Karpas-422 (cell line): ENCODE measurements around the gene SLC6A8. TPM values are rescaled to one million over a fixed set of nuclear protein-coding genes. Genes with fewer than 3 reads are reported as not detected.

Source experiments
- DNase-seq: peaks from one replicate; pipeline ENCODE4 v3.0.0-alpha.2; 2015
- H2AFZ ChIP-seq: fragments of 200-600 bp; sonication (generic); 2 replicates; pipeline ENCODE4 v1.6.1; 2014; ENCODE audit warnings: antibody characterized with exemption, low read length, mixed read lengths
- H3K27ac ChIP-seq: fragments of 200-600 bp; sonication (generic); 2 replicates; pipeline ENCODE4 v1.5.1; 2014; ENCODE audit warnings: mild to moderate bottlenecking, low read length, moderate library complexity
- H3K27me3 ChIP-seq: fragments of 200-600 bp; sonication (generic); 2 replicates; pipeline ENCODE4 v1.6.1; 2014; ENCODE audit warnings: low read length, mixed read lengths
- H3K36me3 ChIP-seq: fragments of 200-600 bp; sonication (generic); 2 replicates; pipeline ENCODE4 v1.6.1; 2014; ENCODE audit warnings: low read length, mixed read lengths; ENCODE audit not compliant: insufficient read depth
- H3K4me1 ChIP-seq: fragments of 200-600 bp; sonication (generic); 2 replicates; pipeline ENCODE4 v1.6.1; 2014; ENCODE audit warnings: mild to moderate bottlenecking, low read length, mixed read lengths
- H3K4me2 ChIP-seq: fragments of 200-600 bp; sonication (generic); 2 replicates; pipeline ENCODE4 v1.6.1; 2014; ENCODE audit warnings: low read length, low read depth, mild to moderate bottlenecking; ENCODE audit not compliant: poor library complexity, severe bottlenecking
- H3K4me3 ChIP-seq: fragments of 200-600 bp; sonication (generic); 2 replicates; pipeline ENCODE4 v1.5.1; 2014; ENCODE audit warnings: mild to moderate bottlenecking, antibody characterized with exemption, low read length, mixed read lengths
- H3K79me2 ChIP-seq: fragments of 200-600 bp; sonication (generic); 2 replicates; pipeline ENCODE4 v1.6.1; 2014; ENCODE audit warnings: mild to moderate bottlenecking, low read length, mixed read lengths
- H3K9ac ChIP-seq: fragments of 200-600 bp; sonication (generic); 2 replicates; pipeline ENCODE4 v1.6.0; 2014; ENCODE audit warnings: low read length
- H3K9me2 ChIP-seq: fragments of 200-600 bp; sonication (generic), shearing (Covaris generic); replicated peaks from 2 replicates; pipeline ENCODE4 v1.6.0; 2014; ENCODE audit warnings: mild to moderate bottlenecking, low read length, moderate library complexity; ENCODE audit not compliant: insufficient read depth
- H3K9me3 ChIP-seq: fragments of 300-700, 200-600 bp; sonication (generic); 2 replicates; pipeline ENCODE4 v1.6.1; 2014; ENCODE audit warnings: low read length, mixed read lengths
- H4K20me1 ChIP-seq: fragments of 200-600 bp; sonication (generic); 2 replicates; pipeline ENCODE4 v1.6.1; 2014; ENCODE audit warnings: mild to moderate bottlenecking, antibody characterized with exemption, low read length, low read depth; ENCODE audit not compliant: insufficient read depth
- total RNA-seq: library from RNA; depleted of rRNA; stranded (reverse); fragments of >200 nt; shearing (Covaris generic); gene quantifications from 2 replicates; pipeline ENCODE4 v1.2.3, GENCODE V29; 2014; ENCODE audit warnings: low replicate concordance

The SLC6A8 gene
- total RNA-seq, 1 experiment from 2014 or later = not detected

GRCh38 chrX:153642051-153642654 lies 45.6 kb upstream of the SLC6A8 start:
- H3K27me3 ChIP-seq = no peaks in the 10 kb centered on the region
- H3K4me3 ChIP-seq = no peak overlapping the region
- H4K20me1 ChIP-seq = no peaks in the 10 kb centered on the region
- H3K27ac ChIP-seq = no peak overlapping the region
- no peak for DNase-seq
- H3K9me2 ChIP-seq = no peaks in the 10 kb centered on the region
- no peaks in the 10 kb centered on the region for H3K4me1 ChIP-seq
- H3K36me3 ChIP-seq = no peaks in the 10 kb centered on the region
- H3K9me3 ChIP-seq = no peaks in the 10 kb centered on the region
- H3K9ac ChIP-seq = no peak overlapping the region
- H3K4me2 ChIP-seq = no peak overlapping the region
- H3K79me2 ChIP-seq = no peaks in the 10 kb centered on the region
- no peak overlapping the region for H2AFZ ChIP-seq

- Histone ChIP-seq H2AFZ (no peak overlapping the region), H3K27ac (no peak overlapping the region), H3K4me2 (no peak overlapping the region)
Observed at GRCh38 chrX:153642655-153643430, 44.9 kb upstream of the SLC6A8 start.

GRCh38 chrX:153643431-153644351 lies 44.0 kb upstream of the SLC6A8 start:
- Histone ChIP-seq H3K36me3 (no peaks in the 10 kb centered on the region), H3K27me3 (no peaks in the 10 kb centered on the region), H3K4me1 (no peaks in the 10 kb centered on the region), H3K27ac (no peak overlapping the region), H4K20me1 (no peaks in the 10 kb centered on the region), H3K4me2 (no peak overlapping the region), H3K9me2 (no peaks in the 10 kb centered on the region), H2AFZ (no peak overlapping the region), H3K79me2 (no peaks in the 10 kb centered on the region), H3K9me3 (no peaks in the 10 kb centered on the region), H3K4me3 (no peak overlapping the region), H3K9ac (no peak overlapping the region)
- DNase-seq = no peak

More at GRCh38 chrX:153642655-153643430, 44.9 kb upstream of the SLC6A8 start:
- H3K27me3 ChIP-seq = no peaks in the 10 kb centered on the region
- H3K9me3 ChIP-seq = no peaks in the 10 kb centered on the region
- no peak overlapping the region for H3K4me3 ChIP-seq
- no peak overlapping the region for H3K9ac ChIP-seq
- no peaks in the 10 kb centered on the region for H3K36me3 ChIP-seq
- H3K9me2 ChIP-seq = no peaks in the 10 kb centered on the region
- no peaks in the 10 kb centered on the region for H4K20me1 ChIP-seq
- DNase-seq = no peak
- no peaks in the 10 kb centered on the region for H3K79me2 ChIP-seq
- no peaks in the 10 kb centered on the region for H3K4me1 ChIP-seq

- no peaks in the 10 kb centered on the region for H3K4me1 ChIP-seq
- no peak overlapping the region for H3K4me3 ChIP-seq
- H4K20me1 ChIP-seq = no peaks in the 10 kb centered on the region
- no peaks in the 10 kb centered on the region for H3K36me3 ChIP-seq
- no peak overlapping the region for H2AFZ ChIP-seq
- no peak overlapping the region for H3K27ac ChIP-seq
- no peak for DNase-seq
- no peaks in the 10 kb centered on the region for H3K9me2 ChIP-seq
- no peaks in the 10 kb centered on the region for H3K27me3 ChIP-seq
- no peaks in the 10 kb centered on the region for H3K79me2 ChIP-seq
- H3K9ac ChIP-seq = no peak overlapping the region
- no peak overlapping the region for H3K4me2 ChIP-seq
- H3K9me3 ChIP-seq = no peaks in the 10 kb centered on the region
Observed at GRCh38 chrX:153644356-153645125, 43.2 kb upstream of the SLC6A8 start.

- Histone ChIP-seq H3K9me2 (no peaks in the 10 kb centered on the region), H3K9ac (no peak overlapping the region), H2AFZ (no peak overlapping the region), H3K27ac (no peak overlapping the region), H3K36me3 (no peaks in the 10 kb centered on the region), H3K9me3 (no peaks in the 10 kb centered on the region), H3K4me1 (no peaks in the 10 kb centered on the region), H4K20me1 (no peaks in the 10 kb centered on the region), H3K4me2 (no peak overlapping the region), H3K4me3 (no peak overlapping the region), H3K79me2 (no peaks in the 10 kb centered on the region), H3K27me3 (no peaks in the 10 kb centered on the region)
- no peak for DNase-seq
Observed at GRCh38 chrX:153645151-153645550, 42.6 kb upstream of the SLC6A8 start.

GRCh38 chrX:153645921-153646488 lies 41.7 kb upstream of the SLC6A8 start:
- Histone ChIP-seq H3K9ac (no peak overlapping the region), H4K20me1 (no peaks in the 10 kb centered on the region), H3K27ac (no peak overlapping the region), H3K79me2 (no peaks in the 10 kb centered on the region), H3K36me3 (no peaks in the 10 kb centered on the region), H3K4me3 (no peak overlapping the region), H3K4me2 (no peak overlapping the region), H3K9me3 (no peaks in the 10 kb centered on the region), H3K27me3 (no peaks in the 10 kb centered on the region), H3K4me1 (no peaks in the 10 kb centered on the region), H3K9me2 (no peaks in the 10 kb centered on the region), H2AFZ (no peak overlapping the region)
- no peak for DNase-seq

GRCh38 chrX:153646620-153647373 lies 40.9 kb upstream of the SLC6A8 start, which contains the start of gene DUSP9:
DUSP9 (plus strand) TSS chrX:153647203; CDS start chrX:153647954, 751 bp downstream.
- no peaks in the 10 kb centered on the region for H3K27me3 ChIP-seq
- no peaks in the 10 kb centered on the region for H3K9me3 ChIP-seq
- no peaks in the 10 kb centered on the region for H3K79me2 ChIP-seq
- no peak within 1 kb of the TSS for H3K9ac ChIP-seq
- no peaks in the 10 kb centered on the region for H3K36me3 ChIP-seq
- H2AFZ ChIP-seq = no peak within 1 kb of the TSS
- H3K27ac ChIP-seq = no peak within 1 kb of the TSS
- H3K4me1 ChIP-seq = no peaks in the 10 kb centered on the region
- H3K9me2 ChIP-seq = no peaks in the 10 kb centered on the region
- H3K4me2 ChIP-seq = no peak within 1 kb of the TSS
- no peak within 1 kb of the TSS for H3K4me3 ChIP-seq
- no peak for DNase-seq
- no peaks in the 10 kb centered on the region for H4K20me1 ChIP-seq
